ENCODE results near the gene GAL. TPM values are rescaled to one million over a fixed set of nuclear protein-coding genes. Genes with fewer than 3 reads are reported as not detected.
A peak's percentile ranks its signal among the peaks of the same experiment; 100 is the strongest.

The GAL gene
- total RNA-seq, 1 donor from 2014 or later, result 15.9 TPM

DNA sequence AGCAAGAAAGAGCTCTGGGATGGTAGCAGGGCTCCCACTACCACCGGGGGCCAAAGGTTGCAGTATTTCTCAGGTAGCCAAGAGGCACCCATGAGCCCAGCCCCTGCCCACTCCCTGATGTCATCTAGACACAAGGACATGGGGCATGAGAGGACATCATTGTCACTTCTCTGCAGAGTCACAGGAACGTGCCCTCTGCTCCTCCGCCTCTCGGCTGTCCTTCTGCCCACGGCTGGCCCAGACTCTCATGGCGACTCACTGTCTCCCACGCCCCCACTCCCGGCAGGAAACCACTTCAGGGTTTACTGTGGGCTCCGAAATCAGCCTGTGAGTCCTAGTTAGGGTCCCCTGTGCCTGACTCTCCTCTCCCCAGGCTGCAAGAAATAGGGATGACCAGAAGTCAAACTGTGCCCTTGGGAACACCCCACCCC lies 1.8 kb upstream of the GAL start:
- Mint-ChIP-seq H3K4me3 (ENCODE audit: unreplicated experiment) (no peak overlapping the region), H3K27me3 (ENCODE audit: unreplicated experiment) (peaks cover 23% of the 10 kb centered on the region)

DNA sequence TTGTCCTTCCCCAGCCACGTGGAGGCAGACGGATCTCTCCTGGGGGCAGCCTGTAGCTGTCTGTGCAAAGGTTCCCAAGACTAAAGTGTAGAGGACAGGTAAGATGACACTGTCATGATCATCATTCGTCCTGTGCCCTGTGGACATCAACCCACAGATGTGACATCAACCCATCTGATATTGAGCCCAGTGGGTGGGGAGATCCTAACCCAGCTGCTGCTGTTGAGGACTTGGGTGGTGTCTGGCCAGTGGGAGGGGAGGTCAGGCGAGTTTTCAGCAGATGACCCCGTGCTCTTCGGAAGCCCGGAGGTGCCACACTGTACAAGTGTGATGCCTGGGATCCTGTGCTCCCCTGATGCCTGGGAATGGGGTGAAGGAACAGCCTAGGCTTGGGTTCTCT lies 1.2 kb upstream of the GAL start:
- peaks cover 23% of the 10 kb centered on the region for H3K27me3 Mint-ChIP-seq (ENCODE audit: unreplicated experiment)
- no peak overlapping the region for H3K27ac Mint-ChIP-seq (ENCODE audit: unreplicated experiment)
- no peaks in the 10 kb centered on the region for H3K9me3 Mint-ChIP-seq (ENCODE audit: unreplicated experiment)
- no peak for DNase-seq (ENCODE audit: low spot score)
- no peak overlapping the region for H3K4me3 Mint-ChIP-seq (ENCODE audit: unreplicated experiment)
- H3K4me1 Mint-ChIP-seq (ENCODE audit: unreplicated experiment), result no peaks in the 10 kb centered on the region
- H3K36me3 Mint-ChIP-seq (ENCODE audit: low read depth, unreplicated experiment), result no peaks in the 10 kb centered on the region
- TF ChIP-seq CTCF (IDR thresholded peaks at IDR 0.05; ENCODE audit: unreplicated experiment), result no peak

More for the DNA sequence above, 1.8 kb upstream of the GAL start:
- H3K9me3 Mint-ChIP-seq (ENCODE audit: unreplicated experiment), result no peaks in the 10 kb centered on the region
- TF ChIP-seq CTCF (IDR thresholded peaks at IDR 0.05; ENCODE audit: unreplicated experiment), result no peak
- H3K27ac Mint-ChIP-seq (ENCODE audit: unreplicated experiment), result no peak overlapping the region
- H3K36me3 Mint-ChIP-seq (ENCODE audit: low read depth, unreplicated experiment), result no peaks in the 10 kb centered on the region
- no peaks in the 10 kb centered on the region for H3K4me1 Mint-ChIP-seq (ENCODE audit: unreplicated experiment)
- no peak for DNase-seq (ENCODE audit: low spot score)

- Mint-ChIP-seq H3K4me1 (ENCODE audit: unreplicated experiment) (no peaks in the 10 kb centered on the region), H3K36me3 (ENCODE audit: low read depth, unreplicated experiment) (no peaks in the 10 kb centered on the region), H3K27me3 (ENCODE audit: unreplicated experiment) (peaks cover 21% of the 10 kb centered on the region), H3K27ac (ENCODE audit: unreplicated experiment) (no peak overlapping the region), H3K4me3 (ENCODE audit: unreplicated experiment) (no peak overlapping the region), H3K9me3 (ENCODE audit: unreplicated experiment) (no peaks in the 10 kb centered on the region)
- no peak for TF ChIP-seq CTCF (IDR thresholded peaks at IDR 0.05; ENCODE audit: unreplicated experiment)
- no peak for DNase-seq (ENCODE audit: low spot score)
Measured at GRCh38 chr11:68683536-68684384, 584 bp upstream of the GAL start.

DNA sequence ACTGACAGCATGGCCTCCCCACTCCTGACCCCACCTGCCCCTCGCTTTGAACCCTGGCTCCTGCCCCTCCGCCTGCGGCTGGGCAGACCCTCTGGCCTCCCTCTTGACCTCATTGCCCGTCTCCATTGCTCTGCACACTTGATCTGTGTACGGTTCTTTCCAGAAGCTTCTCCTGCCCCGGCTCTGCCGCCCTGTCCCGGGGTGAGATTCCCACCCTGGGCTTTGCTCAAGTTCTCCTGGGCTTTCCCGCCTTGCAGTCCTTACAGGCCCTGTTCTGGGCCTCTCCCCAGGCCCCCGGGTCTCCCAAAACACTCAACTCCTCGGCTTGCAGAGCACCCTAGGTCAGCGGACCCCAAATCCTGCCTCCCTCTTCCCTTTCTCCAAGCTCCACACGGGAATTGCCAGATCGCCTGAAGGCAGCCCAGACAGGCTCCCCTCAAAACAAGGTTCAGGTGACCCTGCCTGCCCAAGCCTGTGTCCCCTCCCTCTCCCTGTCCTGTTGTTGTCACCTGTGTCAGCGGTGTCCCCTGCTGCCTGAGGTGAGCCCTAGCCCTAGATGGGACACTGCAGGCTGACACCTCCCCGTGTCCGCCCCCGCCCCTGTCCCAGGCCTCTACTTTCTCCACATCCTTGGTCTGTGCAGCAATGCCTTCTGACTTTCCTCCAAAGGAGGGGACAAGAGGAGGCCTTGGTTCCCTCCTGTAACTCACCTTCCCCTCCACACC lies 1.5 kb downstream of the GAL start:
- Mint-ChIP-seq H3K27me3 (ENCODE audit: unreplicated experiment) (peaks cover 22% of the 10 kb centered on the region), H3K27ac (ENCODE audit: unreplicated experiment) (no peak overlapping the region), H3K36me3 (ENCODE audit: low read depth, unreplicated experiment) (no peaks in the 10 kb centered on the region), H3K9me3 (ENCODE audit: unreplicated experiment) (no peaks in the 10 kb centered on the region), H3K4me3 (ENCODE audit: unreplicated experiment) (peak overlapping the region; percentile 21), H3K4me1 (ENCODE audit: unreplicated experiment) (no peaks in the 10 kb centered on the region)
- no peak for DNase-seq (ENCODE audit: low spot score)
- TF ChIP-seq CTCF (IDR thresholded peaks at IDR 0.05; ENCODE audit: unreplicated experiment), result no peak

DNA sequence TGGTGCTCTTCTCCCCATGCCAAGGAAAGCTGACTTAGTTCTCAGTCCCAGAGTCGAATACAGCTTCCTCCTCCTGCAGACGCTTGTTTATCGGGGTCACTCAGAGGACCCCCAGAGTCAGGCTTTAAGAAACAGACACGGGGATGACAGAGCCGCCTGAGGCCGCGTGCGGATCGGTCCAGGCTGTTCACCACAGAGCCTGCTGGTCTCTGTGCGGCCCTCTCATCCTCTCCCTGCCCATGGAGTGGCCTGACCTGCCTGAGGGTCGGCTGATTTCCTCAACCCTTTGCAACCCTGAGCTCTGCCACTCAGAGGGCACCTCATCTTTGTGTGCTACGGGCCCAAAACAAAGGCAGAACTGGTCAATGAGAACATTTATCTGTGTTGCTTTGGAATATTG lies 2.1 kb downstream of the GAL start:
- Mint-ChIP-seq H3K4me3 (ENCODE audit: unreplicated experiment) (no peak overlapping the region), H3K9me3 (ENCODE audit: unreplicated experiment) (no peaks in the 10 kb centered on the region), H3K4me1 (ENCODE audit: unreplicated experiment) (no peaks in the 10 kb centered on the region), H3K36me3 (ENCODE audit: low read depth, unreplicated experiment) (no peaks in the 10 kb centered on the region), H3K27me3 (ENCODE audit: unreplicated experiment) (peaks cover 22% of the 10 kb centered on the region), H3K27ac (ENCODE audit: unreplicated experiment) (no peak overlapping the region)
- no peak for TF ChIP-seq CTCF (IDR thresholded peaks at IDR 0.05; ENCODE audit: unreplicated experiment)
- DNase-seq (ENCODE audit: low spot score), result no peak

Measured in endothelial cell (in vitro differentiated cells).